Heart left ventricle (tissue), 13 donors: ENCODE results near the gene SND1.

Experiments used
- POLR2A ChIP-seq, 2 donors: fragments of 450-650 bp; IDR thresholded peaks; one replicate each; pipeline ENCODE4 v1.6.1; 2017; ENCODE audit warnings: antibody characterized with exemption in 2 of 2, mild to moderate bottlenecking in 2 of 2, moderate library complexity in 2 of 2
- TF ChIP-seq, protein P1 (sequence below), 12 donors: fragments of 200-600 bp; sonication (generic) in 4 of 12; IDR thresholded peaks; one replicate each; pipeline versions ENCODE4 v1.5.0 to v1.8.0; 2018 to 2022; ENCODE audit warnings: antibody characterized with exemption in 12 of 12, mild to moderate bottlenecking in 5 of 12
- donor health status: ischemic (EF 13 %, LVEDD 7.1; RV severe dilation, severe dysfunction).
- donor health status: DM: no; HTN: yes; CAD: no.
- donor health status: DM: no; HTN: no; CAD: no.
- donor health status: ischemic (EF 25% LVEDD 6.9; RV normal size, moderate dysfunction).
- donor health status: ischemic (EF 25% LVEDD 5.7; RV mildly dilated, moderate dysfunction).
- donor health status: ischemic (EF 35%, LVEDD 5.7; RV mildly dilated, moderate dysfunction).
- donor health status: nonischemic (EF 11% LVEDD 7.7; RV severe dilation, severe dysfunction).
- donor health status: DM: yes; HTN: yes; CAD: no.
- donor health status: PGD.
- donor health status: ischemic (EF 29% LVEDD 5.4; RV normal size, mild dysfunction).
- donor health status: nonischemic (EF 23%, LVEDD 6.1; RV moderate dilation, normal function).

DNA sequence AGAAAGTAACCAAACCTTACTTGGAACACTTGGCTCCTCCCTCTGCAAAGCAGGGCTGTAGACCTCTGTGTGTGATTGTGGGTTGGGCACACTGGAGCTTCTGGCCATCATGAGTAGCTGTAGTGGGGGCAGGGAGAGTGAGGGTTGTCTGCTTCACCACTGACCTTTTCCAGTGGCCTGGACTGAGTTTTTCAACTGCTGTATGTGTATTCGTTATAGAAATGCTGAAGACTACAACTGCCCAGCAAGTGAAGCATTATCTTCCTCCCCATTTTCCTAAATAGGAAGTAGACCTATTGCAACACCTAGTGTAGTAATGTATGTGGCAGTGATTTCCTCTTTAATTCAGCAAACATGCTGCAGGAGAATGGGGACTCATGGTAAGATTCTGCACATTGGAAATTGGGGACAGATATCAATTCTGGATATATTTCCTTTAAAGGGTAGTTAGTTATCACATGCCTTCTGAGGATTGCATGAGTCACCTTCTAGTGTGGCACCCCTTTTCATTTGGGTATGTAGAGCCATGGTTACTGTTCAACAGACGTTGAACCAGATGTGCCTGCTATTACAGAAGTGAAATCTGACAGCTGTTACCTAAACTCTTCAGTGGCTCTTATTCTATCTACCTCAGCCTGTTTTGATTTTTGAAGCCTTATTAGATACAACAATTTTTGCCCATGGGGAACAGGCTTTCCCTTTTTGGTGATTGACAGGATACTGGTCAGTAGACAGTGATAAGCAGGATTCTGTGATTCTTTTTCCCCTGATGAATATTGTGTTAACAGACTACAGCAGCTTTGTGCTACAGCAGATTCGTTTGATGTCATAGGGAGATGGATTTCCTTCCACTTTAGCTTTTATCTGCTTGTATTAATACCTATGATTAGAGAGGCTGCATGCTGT lies 130.9 kb downstream of the SND1 start:
- TF ChIP-seq, protein P1, sequence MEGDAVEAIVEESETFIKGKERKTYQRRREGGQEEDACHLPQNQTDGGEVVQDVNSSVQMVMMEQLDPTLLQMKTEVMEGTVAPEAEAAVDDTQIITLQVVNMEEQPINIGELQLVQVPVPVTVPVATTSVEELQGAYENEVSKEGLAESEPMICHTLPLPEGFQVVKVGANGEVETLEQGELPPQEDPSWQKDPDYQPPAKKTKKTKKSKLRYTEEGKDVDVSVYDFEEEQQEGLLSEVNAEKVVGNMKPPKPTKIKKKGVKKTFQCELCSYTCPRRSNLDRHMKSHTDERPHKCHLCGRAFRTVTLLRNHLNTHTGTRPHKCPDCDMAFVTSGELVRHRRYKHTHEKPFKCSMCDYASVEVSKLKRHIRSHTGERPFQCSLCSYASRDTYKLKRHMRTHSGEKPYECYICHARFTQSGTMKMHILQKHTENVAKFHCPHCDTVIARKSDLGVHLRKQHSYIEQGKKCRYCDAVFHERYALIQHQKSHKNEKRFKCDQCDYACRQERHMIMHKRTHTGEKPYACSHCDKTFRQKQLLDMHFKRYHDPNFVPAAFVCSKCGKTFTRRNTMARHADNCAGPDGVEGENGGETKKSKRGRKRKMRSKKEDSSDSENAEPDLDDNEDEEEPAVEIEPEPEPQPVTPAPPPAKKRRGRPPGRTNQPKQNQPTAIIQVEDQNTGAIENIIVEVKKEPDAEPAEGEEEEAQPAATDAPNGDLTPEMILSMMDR (IDR thresholded peaks at IDR 0.05) = no peak
- no peak for TF ChIP-seq POLR2A (IDR thresholded peaks at IDR 0.05)
